ENCODE measurements around the gene DTX3.

DTX3 gene

GRCh38 chr12:57576613-57577160, 27.9 kb upstream of the DTX3 start:
- in situ Hi-C loops (cut with HindIII; ENCODE audit: low sequenced_read_pairs), result no loop called here
- no peak for TF ChIP-seq CTCF (IDR thresholded peaks at IDR 0.05; ENCODE audit: low read depth, low read length, missing control alignments)
- DNase-seq (ENCODE audit: low read depth), result no peak

GRCh38 chr12:57577981-57578758, 26.5 kb upstream of the DTX3 start:
- DNase-seq (ENCODE audit: low read depth), result no peak
- TF ChIP-seq CTCF (IDR thresholded peaks at IDR 0.05; ENCODE audit: low read depth, low read length, missing control alignments), result no peak
- H3K4me3 ChIP-seq (ENCODE audit: low read depth, low read length), result no peak overlapping the region
- in situ Hi-C loops (cut with HindIII; ENCODE audit: low sequenced_read_pairs), result no loop called here

More at GRCh38 chr12:57576613-57577160, 27.9 kb upstream of the DTX3 start:
- no peak overlapping the region for H3K4me3 ChIP-seq (ENCODE audit: low read depth, low read length)

GRCh38 chr12:57579011-57579410, 25.6 kb upstream of the DTX3 start:
- H3K4me3 ChIP-seq (ENCODE audit: low read depth, low read length), result no peak overlapping the region
- TF ChIP-seq CTCF (IDR thresholded peaks at IDR 0.05; ENCODE audit: low read depth, low read length, missing control alignments), result no peak
- DNase-seq (ENCODE audit: low read depth), result no peak
- in situ Hi-C loops (cut with HindIII; ENCODE audit: low sequenced_read_pairs), result no loop called here

GRCh38 chr12:57579677-57580465, 24.8 kb upstream of the DTX3 start:
- DNase-seq (ENCODE audit: low read depth), result no peak
- in situ Hi-C loops (cut with HindIII; ENCODE audit: low sequenced_read_pairs), result no loop called here
- no peak overlapping the region for H3K4me3 ChIP-seq (ENCODE audit: low read depth, low read length)
- TF ChIP-seq CTCF (IDR thresholded peaks at IDR 0.05; ENCODE audit: low read depth, low read length, missing control alignments), result no peak

- H3K4me3 ChIP-seq (ENCODE audit: low read depth, low read length), result no peak overlapping the region
- no peak for DNase-seq (ENCODE audit: low read depth)
- in situ Hi-C loops (cut with HindIII; ENCODE audit: low sequenced_read_pairs), result no loop called here
- no peak for TF ChIP-seq CTCF (IDR thresholded peaks at IDR 0.05; ENCODE audit: low read depth, low read length, missing control alignments)
Measured at GRCh38 chr12:57580466-57580795, 24.2 kb upstream of the DTX3 start.

GRCh38 chr12:57581802-57582201, 22.8 kb upstream of the DTX3 start:
- in situ Hi-C loops (cut with HindIII; ENCODE audit: low sequenced_read_pairs), result no loop called here
- DNase-seq (ENCODE audit: low read depth), result no peak
- no peak for TF ChIP-seq CTCF (IDR thresholded peaks at IDR 0.05; ENCODE audit: low read depth, low read length, missing control alignments)
- H3K4me3 ChIP-seq (ENCODE audit: low read depth, low read length), result no peak overlapping the region
